Endothelial cell of umbilical vein (primary cell): ENCODE data around the gene CDYL. TPM values are rescaled to one million over a fixed set of nuclear protein-coding genes. Genes with fewer than 3 reads are reported as not detected.

ENCODE experiments used
- BruUV-seq: library from RNA; stranded (reverse); fragments of 400-500 nt; replicated peaks from 2 replicates; lab custom pipeline; 2021; lab: Mats Ljungman, UMichigan
- CTCF ChIA-PET: fragments of 300-600, 350-600 bp; sonication (Branson Sonifier 250); formaldehyde crosslinking; loops from one replicate; lab custom pipeline; 2021; ENCODE audit warnings: antibody characterized with exemption, inconsistent platforms; lab: Charles Lee
- POLR2A ChIA-PET: fragments of 300-600, 350-600 bp; sonication (Branson Sonifier 250); formaldehyde crosslinking; loops from one replicate; lab custom pipeline; 2021; ENCODE audit warnings: antibody characterized with exemption, inconsistent platforms; lab: Charles Lee
- DNase-seq: peaks from one replicate; pipeline ENCODE4 v3.0.0-alpha.2; 2011; ENCODE audit warnings: low read depth, low spot score
- FAIRE-seq: peaks from 2 replicates; lab custom pipeline; 2011; peaks lifted over from hg19 to GRCh38; lab: Jason Lieb, UNC
- H2AFZ ChIP-seq: 2 replicates; pipeline ENCODE4 v1.6.0; 2012; ENCODE audit warnings: low read depth, low read length, control low read depth, inconsistent platforms
- H3K27ac ChIP-seq: 2 replicates; pipeline ENCODE4 v1.5.1; 2011; ENCODE audit warnings: low read depth, mild to moderate bottlenecking, control low read depth, low read length, moderate library complexity; ENCODE audit not compliant: insufficient read depth
- H3K27me3 ChIP-seq, 2 experiments: 2 replicates each; pipeline versions ENCODE4 v1.6.0 to v1.6.1; 2011; ENCODE audit warnings: low read length in 2 of 2, mixed read lengths in 1 of 2; ENCODE audit not compliant: control insufficient read depth in 2 of 2, insufficient read depth in 2 of 2
- H3K36me3 ChIP-seq, 2 experiments: 2 replicates in 1 of 2; 3 replicates in 1 of 2; pipeline ENCODE4 v1.5.1; 2011; ENCODE audit warnings: low read length in 2 of 2, mild to moderate bottlenecking in 1 of 2, moderate library complexity in 1 of 2; ENCODE audit not compliant: control insufficient read depth in 2 of 2, insufficient read depth in 2 of 2; ENCODE audit errors: extremely low read depth in 1 of 2
- H3K4me1 ChIP-seq: 3 replicates; pipeline ENCODE4 v1.5.1; 2011; ENCODE audit warnings: mild to moderate bottlenecking, low read length; ENCODE audit not compliant: control insufficient read depth, insufficient read depth; ENCODE audit errors: extremely low read depth
- H3K4me2 ChIP-seq: 2 replicates; pipeline ENCODE4 v1.6.1; 2011; ENCODE audit warnings: low read length, control low read depth, mixed read lengths; ENCODE audit not compliant: insufficient read depth
- H3K4me3 ChIP-seq, 3 experiments: fragments of 200-600 bp in 1 of 3; sonication (generic), shearing (Covaris generic) in 1 of 3; replicated peaks in 1 of 3; 2 replicates each; pipeline ENCODE4 v1.5.1; 2011 to 2016; ENCODE audit warnings: control low read depth in 3 of 3, low read length in 3 of 3, mild to moderate bottlenecking in 2 of 3, inconsistent platforms in 1 of 3, low read depth in 1 of 3, moderate library complexity in 1 of 3; ENCODE audit not compliant: insufficient read depth in 1 of 3
- H3K79me2 ChIP-seq: 2 replicates; pipeline ENCODE4 v1.6.0; 2012; ENCODE audit warnings: low read length, inconsistent platforms; ENCODE audit not compliant: control insufficient read depth, insufficient read depth
- H3K9ac ChIP-seq: replicated peaks from 2 replicates; pipeline ENCODE3; 2011; ENCODE audit warnings: low read length, control low read depth; ENCODE audit not compliant: insufficient read depth; ENCODE audit errors: extremely low read depth
- H3K9me1 ChIP-seq: replicated peaks from 3 replicates; pipeline ENCODE4 v1.6.0; 2011; ENCODE audit warnings: mild to moderate bottlenecking, low read length; ENCODE audit not compliant: control insufficient read depth, insufficient read depth; ENCODE audit errors: extremely low read depth
- H3K9me3 ChIP-seq: replicated peaks from 2 replicates; pipeline ENCODE4 v1.5.1; 2012; ENCODE audit warnings: low read length, inconsistent platforms; ENCODE audit not compliant: control insufficient read depth, insufficient read depth
- H4K20me1 ChIP-seq: replicated peaks from 2 replicates; pipeline ENCODE3; 2011; ENCODE audit warnings: mild to moderate bottlenecking, low read length; ENCODE audit not compliant: control insufficient read depth, insufficient read depth; ENCODE audit errors: extremely low read depth
- CTCF ChIP-seq, 2 donors: IDR thresholded peaks; 1 replicate in 1 of 2; 2 replicates in 1 of 2; pipeline ENCODE4 v1.5.1; 2011; ENCODE audit warnings: low read length in 2 of 2, mild to moderate bottlenecking in 2 of 2, moderate library complexity in 2 of 2, control low read depth in 1 of 2, inconsistent platforms in 1 of 2, low read depth in 1 of 2; ENCODE audit not compliant: insufficient read depth in 1 of 2; ENCODE audit errors: extremely low read depth in 1 of 2
- EZH2 ChIP-seq: IDR thresholded peaks from 2 replicates; pipeline ENCODE4 v1.6.1; 2012; ENCODE audit warnings: borderline replicate concordance, low read depth, mild to moderate bottlenecking, moderate library complexity, low read length, inconsistent platforms; ENCODE audit not compliant: severe bottlenecking
- FOS ChIP-seq: IDR thresholded peaks from 2 replicates; pipeline ENCODE4 v1.6.1; 2011; ENCODE audit warnings: mild to moderate bottlenecking, low read length, moderate library complexity, borderline replicate concordance; ENCODE audit not compliant: insufficient read depth
- GATA2 ChIP-seq: IDR thresholded peaks from 2 replicates; pipeline ENCODE4 v1.7.0; 2011; ENCODE audit warnings: low read depth, mild to moderate bottlenecking, moderate library complexity, mixed read lengths, low read length; ENCODE audit not compliant: insufficient read length, insufficient read depth
- JUN ChIP-seq: IDR thresholded peaks from 2 replicates; pipeline ENCODE4 v1.6.1; 2011; ENCODE audit warnings: borderline replicate concordance, low read depth; ENCODE audit not compliant: insufficient read length, insufficient read depth
- MAX ChIP-seq: IDR thresholded peaks from 2 replicates; pipeline ENCODE4 v1.6.1; 2011; ENCODE audit not compliant: insufficient read depth, insufficient read length
- MYC ChIP-seq: IDR thresholded peaks from one replicate; pipeline ENCODE4 v1.6.1; 2011; ENCODE audit warnings: mild to moderate bottlenecking, low read depth, low read length
- POLR2A ChIP-seq: IDR thresholded peaks from 2 replicates; pipeline ENCODE4 v1.6.1; 2012; ENCODE audit warnings: low read depth, mild to moderate bottlenecking, control low read depth, low read length
- POLR2AphosphoS5 ChIP-seq: IDR thresholded peaks from 2 replicates; pipeline ENCODE4 v1.6.1; 2012; ENCODE audit warnings: low read depth, mild to moderate bottlenecking, control low read depth, low read length, moderate library complexity; ENCODE audit not compliant: insufficient read depth
- dilution Hi-C: fragments of 300-500 bp; cut with MboI; formaldehyde crosslinking; loops from one replicate; pipeline ENCODE4 v1.15.0; 2019; ENCODE audit warnings: low sequenced_read_pairs; ENCODE audit not compliant: extremely low pct_ligation_motif_present
- intact Hi-C: fragments of 100-400 bp; cut with micrococcal nuclease; formaldehyde crosslinking; loops from one replicate; pipeline ENCODE4 v1.10.0; 2022
- polyA plus RNA-seq, 4 experiments: library from polyadenylated mRNA; depleted of rRNA in 3 of 4; stranded (reverse) in 3 of 4; unstranded in 1 of 4; fragments of >200 nt; gene quantifications; 2 replicates each; pipeline versions ENCODE4 v1.2.1 to v1.2.3, GENCODE V29; 2011 to 2012; ENCODE audit warnings: missing spikeins in 1 of 4
- total RNA-seq: library from RNA; stranded (reverse); gene quantifications from 2 replicates; pipeline ENCODE4 v1.2.3, GENCODE V29; 2021

Gene CDYL
- total and polyA plus RNA-seq, 2 donors (not counting 3 experiments of a cell fraction or from before 2014, with no cell fraction given): 10.2 to 35.6 TPM

GRCh38 chr6:4903751-4904370 is 127.7 kb downstream of the CDYL start:
- dilution Hi-C loops (no loop called here), intact Hi-C loops (no loop called here)
- Histone ChIP-seq H4K20me1 (no peaks in the 10 kb centered on the region), H3K4me3 (no peak overlapping the region), H3K27ac (no peak overlapping the region), H3K9me3 (no peaks in the 10 kb centered on the region), H3K4me2 (no peak overlapping the region), H3K79me2 (peaks cover 2% of the 10 kb centered on the region), H3K9me1 (no peaks in the 10 kb centered on the region), H3K9ac (no peak overlapping the region), H2AFZ (no peak overlapping the region), H3K4me1 (no peaks in the 10 kb centered on the region), H3K36me3 (peaks cover 0 to 2% of the 10 kb centered on the region in 2 experiments), H3K27me3 (no peaks in the 10 kb centered on the region)
- DNase-seq (no peak), FAIRE-seq (no peak)
- BruUV-seq: no TSS peak
- POLR2A ChIA-PET: no interaction called here
- CTCF ChIA-PET: no interaction called here
- TF ChIP-seq EZH2: no peak
- TF ChIP-seq MAX: no peak
- no peak for TF ChIP-seq JUN
- no peak for TF ChIP-seq POLR2A
- TF ChIP-seq POLR2AphosphoS5: no peak
- TF ChIP-seq CTCF (IDR thresholded peaks at IDR 0.05; ENCODE audit: extremely low read depth in 1 of 2, insufficient read depth in 1 of 2, low read depth in 1 of 2, low read length in 2 of 2): no peak
- TF ChIP-seq GATA2: no peak
- TF ChIP-seq FOS: no peak
- no peak for TF ChIP-seq MYC
